Upper lobe of left lung (tissue), 6 donors: Measurements from ENCODE around the gene C12orf57. TPM values are rescaled to one million over a fixed set of nuclear protein-coding genes. Genes with fewer than 3 reads are reported as not detected.

ENCODE experiments used
- ATAC-seq, 2 donors: fragments of 200-7000 bp; cut with Tn5 transposase; one replicate each; pipeline ENCODE4 v1.9.1; 2022; ENCODE audit warnings: mild to moderate bottlenecking in 2 of 2, moderate library complexity in 2 of 2; ENCODE audit not compliant: low FRiP score in 2 of 2
- DNase-seq, 2 donors: peaks; one replicate each; pipeline ENCODE4 v3.0.0-alpha.2; 2019 to 2020
- H3K27ac ChIP-seq, 4 donors: fragments of 200-600 bp; sonication (generic); one replicate each; pipeline ENCODE4 v1.5.1; 2016 to 2019
- H3K27me3 ChIP-seq, 4 donors: fragments of 200-600 bp; sonication (generic); one replicate each; pipeline ENCODE4 v1.5.1; 2017 to 2019
- H3K36me3 ChIP-seq, 4 donors: fragments of 200-600 bp; sonication (generic); one replicate each; pipeline ENCODE4 v1.5.1; 2016 to 2019
- H3K4me1 ChIP-seq, 4 donors: fragments of 200-600 bp; sonication (generic); one replicate each; pipeline ENCODE4 v1.5.1; 2018 to 2019
- H3K4me3 ChIP-seq, 4 donors: fragments of 200-600 bp; sonication (generic); one replicate each; pipeline ENCODE4 v1.5.1; 2017 to 2019; ENCODE audit warnings: mild to moderate bottlenecking in 2 of 4, moderate library complexity in 1 of 4
- H3K9me3 ChIP-seq, 4 donors: fragments of 200-600 bp; sonication (generic); one replicate each; pipeline ENCODE4 v1.5.1; 2018 to 2019
- EP300 ChIP-seq, 4 donors: sonication (generic); formaldehyde crosslinking; IDR thresholded peaks; one replicate each; pipeline ENCODE4 v1.5.1; 2017; ENCODE audit warnings: antibody characterized with exemption in 4 of 4, control low read depth in 2 of 4
- POLR2A ChIP-seq, 4 donors: fragments of 450-650 bp; IDR thresholded peaks; one replicate each; pipeline ENCODE4 v1.5.1; 2016 to 2017; ENCODE audit warnings: antibody characterized with exemption in 4 of 4, mild to moderate bottlenecking in 2 of 4
- POLR2AphosphoS5 ChIP-seq, 2 donors: sonication (generic); formaldehyde crosslinking; IDR thresholded peaks; one replicate each; pipeline ENCODE4 v1.5.1; 2017; ENCODE audit warnings: antibody characterized with exemption in 2 of 2
- WGBS, 2 donors: methylation state at CpG; one replicate each; pipeline ENCODE4 v1.1.5; 2017 to 2018; 5-methylcytosine and 5-hydroxymethylcytosine counted together
- small RNA-seq, 4 donors: library from RNA; depleted of rRNA; stranded (forward); fragments of <200 nt; gene quantifications; one replicate each; pipeline ENCODE3, GENCODE V24; 2016
- total RNA-seq, 6 donors: library from RNA; depleted of rRNA in 4 of 6; stranded (reverse); fragments of >200 nt in 4 of 6; gene quantifications; one replicate each; pipeline versions ENCODE4 v1.1.0 to v1.2.1, GENCODE V29; 2016 to 2021
- TF ChIP-seq, protein P1 (sequence below), 6 experiments: fragments of 450-650 bp in 4 of 6; fragments of 200-600 bp in 2 of 6; sonication (generic) in 2 of 6; IDR thresholded peaks; one replicate each; pipeline ENCODE4 v1.5.1; 2016 to 2019; ENCODE audit warnings: antibody characterized with exemption in 6 of 6
- donor health status: DM: no; HTN: no; CAD: no; lungs with moderate emphysema.
- donor health status: DM: no; HTN: yes; CAD: no; lungs with severe emphysema.

The C12orf57 gene
- total RNA-seq, 6 donors from 2014 or later = 83.8 to 291 (median 179) TPM

DNA sequence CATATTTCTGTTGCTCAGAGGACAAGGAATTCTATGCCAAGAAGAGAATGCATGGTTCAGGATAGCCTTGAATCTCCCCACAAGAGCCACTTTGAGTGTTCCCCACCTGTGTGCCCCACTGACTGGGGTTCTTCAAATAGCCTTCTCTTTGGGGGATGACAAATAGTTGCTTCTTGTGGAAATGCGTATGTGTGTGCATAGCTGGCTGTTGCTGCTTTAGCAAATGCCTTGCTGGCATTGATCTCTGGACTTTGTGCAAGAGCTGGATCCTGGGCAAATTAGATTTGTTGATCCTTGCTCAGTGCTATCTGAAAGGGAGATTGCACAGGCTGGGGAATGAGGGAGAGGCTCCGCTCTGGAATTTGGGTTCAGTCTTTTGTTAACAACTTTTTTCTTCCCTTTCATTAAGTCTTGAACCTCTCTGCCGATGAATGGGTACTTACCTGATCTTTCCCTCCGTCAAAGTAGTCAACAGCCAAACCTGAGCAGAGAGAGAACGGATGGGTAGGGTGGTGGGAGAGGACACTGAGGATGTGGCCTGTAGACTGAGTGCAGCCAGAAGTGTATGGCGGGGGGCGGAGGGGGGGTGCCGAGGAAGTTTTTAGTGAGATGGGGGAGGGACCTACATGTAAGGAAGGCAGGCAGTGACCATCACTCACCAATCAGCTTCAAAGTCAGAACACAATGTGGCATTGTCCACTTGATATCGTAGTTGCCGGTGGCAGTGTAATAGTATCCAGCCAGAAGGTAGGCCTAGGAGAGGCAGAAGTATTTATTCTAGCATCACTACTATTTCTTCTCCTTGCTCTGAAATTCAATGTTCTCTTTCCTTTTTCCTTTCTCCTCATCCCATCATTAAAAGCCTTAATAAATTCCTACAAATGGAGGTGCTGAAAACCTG is 37.6 kb downstream of the C12orf57 start:
- Histone ChIP-seq H3K9me3 (no peaks in the 10 kb centered on the region), H3K27me3 (no peaks in the 10 kb centered on the region), H3K4me1 (peaks cover 0 to 41% (median 28%) of the 10 kb centered on the region in 4 donors), H3K27ac (peak overlapping the region in 3 of 4 donors; percentile 20 to 46 (median 35)), H3K4me3 (no peak overlapping the region), H3K36me3 (peaks cover 47 to 80% (median 52%) of the 10 kb centered on the region in 4 donors)
- TF ChIP-seq POLR2A (IDR thresholded peaks at IDR 0.05) (no peak), EP300 (IDR thresholded peaks at IDR 0.05) (no peak), POLR2AphosphoS5 (IDR thresholded peaks at IDR 0.05) (no peak)
- TF ChIP-seq, protein P1, sequence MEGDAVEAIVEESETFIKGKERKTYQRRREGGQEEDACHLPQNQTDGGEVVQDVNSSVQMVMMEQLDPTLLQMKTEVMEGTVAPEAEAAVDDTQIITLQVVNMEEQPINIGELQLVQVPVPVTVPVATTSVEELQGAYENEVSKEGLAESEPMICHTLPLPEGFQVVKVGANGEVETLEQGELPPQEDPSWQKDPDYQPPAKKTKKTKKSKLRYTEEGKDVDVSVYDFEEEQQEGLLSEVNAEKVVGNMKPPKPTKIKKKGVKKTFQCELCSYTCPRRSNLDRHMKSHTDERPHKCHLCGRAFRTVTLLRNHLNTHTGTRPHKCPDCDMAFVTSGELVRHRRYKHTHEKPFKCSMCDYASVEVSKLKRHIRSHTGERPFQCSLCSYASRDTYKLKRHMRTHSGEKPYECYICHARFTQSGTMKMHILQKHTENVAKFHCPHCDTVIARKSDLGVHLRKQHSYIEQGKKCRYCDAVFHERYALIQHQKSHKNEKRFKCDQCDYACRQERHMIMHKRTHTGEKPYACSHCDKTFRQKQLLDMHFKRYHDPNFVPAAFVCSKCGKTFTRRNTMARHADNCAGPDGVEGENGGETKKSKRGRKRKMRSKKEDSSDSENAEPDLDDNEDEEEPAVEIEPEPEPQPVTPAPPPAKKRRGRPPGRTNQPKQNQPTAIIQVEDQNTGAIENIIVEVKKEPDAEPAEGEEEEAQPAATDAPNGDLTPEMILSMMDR (IDR thresholded peaks at IDR 0.05) = no peak
- ATAC-seq (no peak), DNase-seq (no peak)
- WGBS, 2 donors = 84 to 92% methylated on average over 10 of the region's 10 CpGs

DNA sequence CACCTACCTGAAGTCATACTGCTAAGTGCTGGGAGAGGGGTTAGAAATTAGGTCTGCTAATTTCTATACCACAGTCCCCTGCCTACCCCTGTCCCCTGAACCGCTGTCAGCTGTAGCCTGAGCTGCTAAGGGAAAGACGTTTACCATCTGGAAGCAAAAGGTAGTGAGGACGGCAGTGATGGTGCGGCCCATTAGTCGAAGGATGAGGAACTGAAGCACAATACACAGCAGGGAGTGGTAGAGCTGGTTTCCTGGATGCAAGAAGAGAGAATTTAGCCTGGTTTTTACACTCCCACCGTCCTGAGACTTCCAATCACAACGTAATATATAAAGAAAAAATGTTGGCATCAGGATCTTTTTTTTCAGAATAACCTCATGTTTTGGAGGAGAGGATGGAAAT is 38.7 kb downstream of the C12orf57 start:
- H3K36me3 ChIP-seq = peaks cover 35 to 70% (median 41%) of the 10 kb centered on the region in 4 donors
- no peak for DNase-seq
- WGBS, 2 donors = 90 to 91% methylated on average over 7 of the region's 7 CpGs
- ATAC-seq = no peak
- peaks cover 0 to 46% (median 28%) of the 10 kb centered on the region in 4 donors for H3K4me1 ChIP-seq
- peak overlapping the region in 1 of 4 donors; percentile 35 for H3K27ac ChIP-seq
- no peak overlapping the region for H3K4me3 ChIP-seq
- no peaks in the 10 kb centered on the region for H3K27me3 ChIP-seq
- H3K9me3 ChIP-seq = no peaks in the 10 kb centered on the region
- TF ChIP-seq, protein P1 (IDR thresholded peaks at IDR 0.05) = no peak
- TF ChIP-seq POLR2A (IDR thresholded peaks at IDR 0.05) (no peak), POLR2AphosphoS5 (IDR thresholded peaks at IDR 0.05) (no peak), EP300 (IDR thresholded peaks at IDR 0.05) (no peak)

DNA sequence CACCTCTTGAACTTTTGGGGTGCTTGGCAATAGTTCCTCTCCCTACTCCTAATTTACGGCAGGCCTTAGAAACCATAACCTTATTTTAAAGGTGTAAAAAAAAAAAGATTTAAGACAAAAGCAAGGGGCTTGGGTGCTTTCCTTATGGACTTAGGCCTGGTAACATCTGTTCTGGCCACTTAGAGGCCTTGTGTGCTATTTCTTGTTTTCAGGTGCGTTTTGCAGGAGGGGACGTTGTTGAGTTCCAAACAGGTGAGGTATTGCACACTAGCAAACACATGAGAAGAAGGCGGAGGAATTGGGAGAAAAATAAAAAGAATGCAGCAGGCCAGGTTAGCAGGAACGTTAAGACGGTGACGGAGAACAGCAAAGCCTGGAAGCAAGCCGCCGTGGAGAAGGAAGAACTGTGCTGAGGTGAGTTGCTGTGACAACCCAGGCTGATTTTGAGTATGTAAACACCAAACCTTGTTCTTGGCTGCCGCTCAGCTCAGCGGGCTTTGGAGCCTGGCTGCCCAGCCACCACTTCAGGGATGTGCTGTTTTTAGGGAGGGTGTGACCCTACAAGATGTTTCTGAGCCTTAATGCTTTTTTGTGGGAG is 44.2 kb downstream of the C12orf57 start:
- Histone ChIP-seq H3K27ac (peak overlapping the region; percentile 70 to 88 (median 80)), H3K4me1 (peaks cover 0 to 21% (median 7%) of the 10 kb centered on the region in 4 donors), H3K27me3 (no peaks in the 10 kb centered on the region), H3K36me3 (peaks cover 2 to 38% (median 6%) of the 10 kb centered on the region in 4 donors), H3K9me3 (no peaks in the 10 kb centered on the region), H3K4me3 (no peak overlapping the region)
- WGBS, 2 donors = 72 to 78% methylated on average over 11 of the region's 11 CpGs
- peak; percentile 69 to 89 for DNase-seq
- peak; percentile 72 to 95 for ATAC-seq
- TF ChIP-seq EP300 (IDR thresholded peaks at IDR 0.05) (peak in 1 of 4 donors; percentile 31), POLR2AphosphoS5 (IDR thresholded peaks at IDR 0.05) (peak in 1 of 2 donors; percentile 25), POLR2A (IDR thresholded peaks at IDR 0.05) (no peak)
- TF ChIP-seq, protein P1 (IDR thresholded peaks at IDR 0.05) = no peak

Small RNAs within 50 kb of the gene (small RNA-seq; reads per million reads assigned to genes)
- gene MIR141 = 357 to 1,333 (median 535) reads per million in 4 donors
- gene MIR200C = 62.7 to 298 (median 95.4) reads per million in 4 donors
- gene RNU7-1 = 0 reads per million in 4 donors
- gene SCARNA12 = 0 to 1.0 (median 0.50) reads per million in 4 donors

Other genes starting within 250 kb of the C12orf57 start
- under 1 TPM in 3 of 6 donors, not detected in 3; 0.13 to 0.83 (median 0.39) TPM for gene PIANP, start 243.2 kb upstream of the C12orf57 start, total RNA-seq
- 10 to 100 TPM; 36.9 to 70.2 (median 63.0) TPM for gene COPS7A, start 220.0 kb upstream of the C12orf57 start, total RNA-seq
- gene MLF2, start 190.9 kb upstream of the C12orf57 start, total RNA-seq = 100 to 1,000 TPM; 136 to 221 (median 144) TPM
- 100 to 1,000 TPM; 142 to 463 (median 224) TPM for gene PTMS, start 177.7 kb upstream of the C12orf57 start, total RNA-seq
- 1 to 10 TPM in 4 of 6 donors, under 1 TPM in 2; 0.46 to 2.6 (median 1.5) TPM for gene LAG3, start 171.5 kb upstream of the C12orf57 start, total RNA-seq
- 10 to 100 TPM; 10.5 to 86.6 (median 35.6) TPM for gene CD4, start 154.5 kb upstream of the C12orf57 start, total RNA-seq
- gene GPR162, start 122.2 kb upstream of the C12orf57 start, total RNA-seq = 10 to 100 TPM in 5 of 6 donors, 1 to 10 TPM in 1; 8.1 to 47.1 (median 16.5) TPM
- 10 to 100 TPM in 2 of 6 donors, 1 to 10 TPM in 4; 2.7 to 15.7 (median 7.0) TPM for gene P3H3, start 115.6 kb upstream of the C12orf57 start, total RNA-seq
- 1 to 10 TPM in 2 of 6 donors, under 1 TPM in 3, not detected in 1; 0.44 to 1.4 (median 0.86) TPM for gene GNB3, start 103.1 kb upstream of the C12orf57 start, total RNA-seq
- 10 to 100 TPM in 1 of 6 donors, 1 to 10 TPM in 3, under 1 TPM in 1, not detected in 1; 0.39 to 10.3 (median 2.8) TPM for gene CDCA3, start 92.7 kb upstream of the C12orf57 start, total RNA-seq
- gene USP5, start 91.9 kb upstream of the C12orf57 start, total RNA-seq = 10 to 100 TPM; 22.6 to 77.0 (median 35.6) TPM
- gene TPI1, start 76.5 kb upstream of the C12orf57 start, total RNA-seq = 100 to 1,000 TPM; 137 to 407 (median 309) TPM
- 10 to 100 TPM; 27.7 to 63.3 (median 35.0) TPM for gene SPSB2, start 70.7 kb upstream of the C12orf57 start, total RNA-seq
- gene LRRC23, start 39.2 kb upstream of the C12orf57 start, total RNA-seq = 10 to 100 TPM; 12.0 to 83.2 (median 29.1) TPM
- gene ENO2, start 29.4 kb upstream of the C12orf57 start, total RNA-seq = 10 to 100 TPM; 33.4 to 44.0 (median 40.7) TPM
- 100 to 1,000 TPM in 4 of 6 donors, 10 to 100 TPM in 2; 74.7 to 321 (median 133) TPM for gene ATN1, start 16.1 kb upstream of the C12orf57 start, total RNA-seq
- not detected for gene RNU7-1, start 206 bp upstream of the C12orf57 start, total RNA-seq
- gene PTPN6, start 7.3 kb downstream of the C12orf57 start, total RNA-seq = 100 to 1,000 TPM in 4 of 6 donors, 10 to 100 TPM in 2; 56.3 to 215 (median 114) TPM
- 100 to 1,000 TPM; 101 to 196 (median 140) TPM for gene PHB2, start 26.6 kb downstream of the C12orf57 start, total RNA-seq
- 10 to 100 TPM; 30.4 to 47.4 (median 38.3) TPM for gene EMG1, start 26.9 kb downstream of the C12orf57 start, total RNA-seq
- gene LPCAT3, start 74.5 kb downstream of the C12orf57 start, total RNA-seq = 100 to 1,000 TPM in 1 of 6 donors, 10 to 100 TPM in 5; 56.3 to 110 (median 84.1) TPM
- 100 to 1,000 TPM; 146 to 338 (median 208) TPM for gene C1S, start 116.7 kb downstream of the C12orf57 start, total RNA-seq
- gene C1R, start 148.4 kb downstream of the C12orf57 start, total RNA-seq = 100 to 1,000 TPM; 116 to 410 (median 210) TPM
- gene C1RL, start 165.2 kb downstream of the C12orf57 start, total RNA-seq = 100 to 1,000 TPM in 1 of 6 donors, 10 to 100 TPM in 5; 55.9 to 224 (median 82.7) TPM
- 1 to 10 TPM in 2 of 6 donors, not detected in 4; 1.8 to 6.9 TPM for gene RBP5, start 184.9 kb downstream of the C12orf57 start, total RNA-seq
- 100 to 1,000 TPM in 1 of 6 donors, 10 to 100 TPM in 5; 14.4 to 111 (median 39.0) TPM for gene CLSTN3, start 186.3 kb downstream of the C12orf57 start, total RNA-seq
- gene PEX5, start 245.7 kb downstream of the C12orf57 start, total RNA-seq = 10 to 100 TPM; 40.4 to 69.1 (median 49.2) TPM